Measurements from ENCODE around the gene FAM184A.

- TF ChIP-seq CTCF (IDR thresholded peaks at IDR 0.05): no peak
- TF ChIP-seq POLR2A (IDR thresholded peaks at IDR 0.05): no peak
These were observed 47.7 kb upstream of the FAM184A start for GRCh38 chr6:119126140-119126539.
